ENCODE results near the gene TPRN.

DNA sequence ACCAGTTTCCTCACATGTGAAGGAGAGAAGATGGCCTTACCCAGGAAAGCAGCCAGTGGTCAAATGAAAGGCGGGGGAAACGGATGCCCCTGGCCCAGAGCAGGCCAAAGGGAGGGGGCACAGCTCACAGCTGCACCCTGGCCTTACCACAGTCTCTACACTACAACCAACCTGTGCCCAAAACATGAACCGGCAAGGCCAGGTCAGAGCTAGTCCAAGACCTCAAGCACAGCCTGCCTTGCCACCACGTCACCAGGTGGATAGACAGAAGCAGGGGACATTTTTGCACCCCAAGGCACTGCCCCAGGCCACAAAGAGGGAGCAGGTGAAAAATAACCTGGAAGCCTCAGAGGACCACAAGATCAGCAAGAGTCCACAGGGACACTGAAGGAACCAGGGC, 57.1 kb downstream of the TPRN start:
- TF ChIP-seq SIN3A (IDR thresholded peaks at IDR 0.05; ENCODE audit: borderline replicate concordance, insufficient read depth, low read length) (no peak), POLR2AphosphoS5 (IDR thresholded peaks at IDR 0.05; ENCODE audit: low read depth, low read length) (no peak), REST (IDR thresholded peaks at IDR 0.05; ENCODE audit: insufficient read depth in 1 of 2, low read depth in 2 of 2, low read length in 2 of 2) (no peak), TAF1 (IDR thresholded peaks at IDR 0.05; ENCODE audit: borderline replicate concordance, insufficient read depth, low read length) (no peak)
